NCI-H1105 (cell line): ENCODE results near the gene RNASEH1.

Experiments
- DNase-seq: peaks from one replicate; lab custom pipeline; 2025; lab: John Stamatoyannopoulos, UW

Gene RNASEH1

GRCh38 chr2:3558205-3559014, at the start of gene RNASEH1:
RNASEH1 (minus strand) TSS chr2:3558333; CDS start chr2:3558260, 73 bp downstream.
- peak; percentile 94 for DNase-seq

GRCh38 chr2:3606370-3607201, 48.5 kb upstream of the RNASEH1 start:
- no peak for DNase-seq

GRCh38 chr2:3606028-3606369, 47.9 kb upstream of the RNASEH1 start:
- no peak for DNase-seq

- DNase-seq = no peak
These were observed 47.1 kb upstream of the RNASEH1 start for GRCh38 chr2:3604991-3605961.

GRCh38 chr2:3604207-3604877, 46.2 kb upstream of the RNASEH1 start:
- DNase-seq = no peak

GRCh38 chr2:3603536-3604206, 45.5 kb upstream of the RNASEH1 start:
- no peak for DNase-seq

- no peak for DNase-seq
These were observed 44.6 kb upstream of the RNASEH1 start for GRCh38 chr2:3602553-3603339.

GRCh38 chr2:3601561-3602271, 43.6 kb upstream of the RNASEH1 start:
- no peak for DNase-seq

GRCh38 chr2:3600256-3600855, 42.2 kb upstream of the RNASEH1 start:
- DNase-seq = no peak

- no peak for DNase-seq
These were observed 41.0 kb upstream of the RNASEH1 start for GRCh38 chr2:3598912-3599854.

GRCh38 chr2:3598197-3598910, 40.2 kb upstream of the RNASEH1 start:
- no peak for DNase-seq

GRCh38 chr2:3597567-3597966, 39.4 kb upstream of the RNASEH1 start:
- no peak for DNase-seq

- no peak for DNase-seq
These were observed 38.8 kb upstream of the RNASEH1 start for GRCh38 chr2:3596901-3597417.

- DNase-seq = no peak
These were observed 37.9 kb upstream of the RNASEH1 start for GRCh38 chr2:3595985-3596384.

GRCh38 chr2:3595404-3595803, 37.3 kb upstream of the RNASEH1 start:
- no peak for DNase-seq

- DNase-seq = no peak
These were observed 36.6 kb upstream of the RNASEH1 start, which contains the start of gene COLEC11 for GRCh38 chr2:3594493-3595281. COLEC11 (plus strand) TSS chr2:3595112; CDS start chr2:3604341, 9,229 bp downstream.
